NT2/D1 (cell line): ENCODE measurements around the gene FRAS1.

Experiments used
- DNase-seq: peaks from one replicate; pipeline ENCODE4 v3.0.0-alpha.2; 2011; ENCODE audit warnings: low read depth, low spot score
- H3K27me3 ChIP-seq: 2 replicates; pipeline ENCODE4 v1.6.0; 2011; ENCODE audit warnings: mild to moderate bottlenecking; ENCODE audit not compliant: insufficient read length, insufficient read depth
- H3K36me3 ChIP-seq: 2 replicates; pipeline ENCODE4 v1.6.1; 2011; ENCODE audit warnings: mild to moderate bottlenecking, low read length, mixed read lengths; ENCODE audit not compliant: insufficient read depth, insufficient read length
- H3K4me1 ChIP-seq: 2 replicates; pipeline ENCODE4 v1.5.1; 2011; ENCODE audit not compliant: insufficient read depth, insufficient read length
- H3K4me3 ChIP-seq: 2 replicates; pipeline ENCODE4 v1.5.1; 2011; ENCODE audit warnings: low read depth; ENCODE audit not compliant: insufficient read length
- H3K9ac ChIP-seq: 2 replicates; pipeline ENCODE4 v1.6.0; 2011; ENCODE audit warnings: low read depth; ENCODE audit not compliant: insufficient read length
- H3K9me3 ChIP-seq: 2 replicates; pipeline ENCODE4 v1.5.1; 2011; ENCODE audit warnings: mild to moderate bottlenecking, low read length; ENCODE audit not compliant: insufficient read depth
- SUZ12 ChIP-seq: IDR thresholded peaks from 2 replicates; pipeline ENCODE4 v1.6.1; 2011; ENCODE audit not compliant: insufficient read length, insufficient read depth; ENCODE audit errors: extremely low read depth
- YY1 ChIP-seq: IDR thresholded peaks from 2 replicates; pipeline ENCODE4 v1.6.1; 2011; ENCODE audit not compliant: insufficient read length, insufficient read depth
- ZNF274 ChIP-seq: IDR thresholded peaks from 2 replicates; pipeline ENCODE4 v1.6.1; 2011; ENCODE audit warnings: mild to moderate bottlenecking, low read depth, low read length

FRAS1 gene

DNA sequence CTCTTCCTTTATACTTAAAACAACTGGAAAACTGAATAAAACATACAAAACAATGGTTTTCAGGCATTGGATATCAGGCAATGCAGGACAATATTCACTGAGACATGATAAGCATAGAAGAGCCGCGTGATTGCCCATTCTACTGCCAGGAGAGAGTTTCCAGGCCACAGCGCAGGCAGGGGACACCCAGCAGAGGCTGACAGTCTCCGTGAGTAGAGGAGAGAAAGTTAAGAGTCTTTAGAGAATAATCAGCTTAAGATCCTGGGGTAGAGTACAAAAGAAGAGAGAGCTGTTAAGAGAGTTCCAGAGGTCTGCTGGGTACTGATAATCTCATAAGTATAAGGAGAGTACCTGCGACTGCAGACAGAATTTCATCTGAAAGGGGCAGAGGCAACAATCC, 18.4 kb upstream of the FRAS1 start:
- no peaks in the 10 kb centered on the region for H3K36me3 ChIP-seq
- H3K27me3 ChIP-seq = no peaks in the 10 kb centered on the region
- no peaks in the 10 kb centered on the region for H3K9me3 ChIP-seq
- no peak overlapping the region for H3K9ac ChIP-seq
- TF ChIP-seq YY1 = no peak
- H3K4me3 ChIP-seq = no peak overlapping the region
- no peaks in the 10 kb centered on the region for H3K4me1 ChIP-seq
- DNase-seq = no peak

DNA sequence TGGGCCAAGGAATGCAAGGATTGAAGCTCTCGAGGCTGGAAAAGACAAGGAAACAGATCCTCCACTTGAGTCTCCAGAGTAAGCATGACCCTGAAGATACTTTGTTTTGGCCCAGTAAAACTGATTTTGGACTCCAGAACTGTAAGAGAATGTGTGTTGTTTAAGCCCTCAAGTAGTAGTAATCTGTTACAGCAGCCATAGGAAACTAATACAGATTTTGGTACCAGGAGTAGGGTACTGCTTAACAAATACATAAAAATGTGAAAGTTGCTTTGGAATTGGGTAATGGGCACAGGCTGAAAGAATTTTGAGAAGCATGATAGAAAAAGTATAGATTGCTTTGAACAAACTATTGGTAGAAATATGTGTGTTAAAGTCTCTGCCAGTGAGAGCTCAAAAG, 17.4 kb upstream of the FRAS1 start:
- H3K27me3 ChIP-seq = no peaks in the 10 kb centered on the region
- H3K4me1 ChIP-seq = no peaks in the 10 kb centered on the region
- no peak for TF ChIP-seq ZNF274
- no peak for TF ChIP-seq SUZ12
- no peak for TF ChIP-seq YY1
- H3K9me3 ChIP-seq = no peaks in the 10 kb centered on the region
- no peak overlapping the region for H3K9ac ChIP-seq
- H3K36me3 ChIP-seq = no peaks in the 10 kb centered on the region
- DNase-seq = no peak
- no peak overlapping the region for H3K4me3 ChIP-seq

DNA sequence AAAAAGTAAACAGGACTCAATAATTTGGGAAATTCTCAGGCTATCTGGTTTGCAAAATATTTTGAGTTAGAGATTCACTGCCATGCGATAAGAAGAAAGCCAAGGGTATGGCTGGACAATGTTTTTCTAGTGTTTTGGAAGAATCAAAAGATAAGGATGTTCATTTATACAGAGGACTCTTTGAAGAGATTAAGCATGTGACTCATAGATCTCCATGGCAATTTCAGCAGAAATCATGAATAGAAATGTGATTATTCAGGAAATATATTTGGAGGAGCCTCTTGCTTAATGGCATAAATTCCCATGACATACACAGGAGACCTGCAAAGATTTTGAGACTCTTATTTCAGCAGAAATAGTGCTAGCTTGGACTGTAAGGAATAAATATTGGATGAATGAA, 16.7 kb upstream of the FRAS1 start:
- Histone ChIP-seq H3K4me3 (no peak overlapping the region), H3K9me3 (no peaks in the 10 kb centered on the region), H3K27me3 (no peaks in the 10 kb centered on the region), H3K36me3 (no peaks in the 10 kb centered on the region), H3K9ac (no peak overlapping the region), H3K4me1 (no peaks in the 10 kb centered on the region)
- no peak for DNase-seq
- no peak for TF ChIP-seq SUZ12
- TF ChIP-seq YY1 = no peak
- no peak for TF ChIP-seq ZNF274

DNA sequence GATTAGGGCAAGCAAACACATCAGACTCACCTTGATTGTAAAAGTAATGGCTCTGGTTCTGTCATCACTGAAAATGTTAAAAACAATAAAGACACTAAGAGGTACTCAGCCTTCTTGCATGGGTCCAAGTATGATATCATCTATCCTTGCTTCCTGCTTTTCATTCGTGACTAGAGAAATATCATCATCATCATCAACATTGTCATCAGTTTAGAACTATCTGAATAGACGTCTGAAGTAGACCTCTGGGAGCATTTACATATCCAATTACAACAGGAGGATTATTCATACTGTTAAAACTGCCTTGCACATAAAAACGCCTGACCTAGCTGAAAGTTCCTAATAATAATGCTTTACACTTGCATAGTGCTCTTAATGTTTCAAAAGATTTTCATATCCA, 9.8 kb upstream of the FRAS1 start:
- no peaks in the 10 kb centered on the region for H3K4me1 ChIP-seq
- no peak overlapping the region for H3K9ac ChIP-seq
- H3K27me3 ChIP-seq = no peaks in the 10 kb centered on the region
- no peak for DNase-seq
- no peak overlapping the region for H3K4me3 ChIP-seq
- no peaks in the 10 kb centered on the region for H3K9me3 ChIP-seq
- no peaks in the 10 kb centered on the region for H3K36me3 ChIP-seq
- no peak for TF ChIP-seq YY1
- TF ChIP-seq ZNF274 = no peak
- TF ChIP-seq SUZ12 = no peak

DNA sequence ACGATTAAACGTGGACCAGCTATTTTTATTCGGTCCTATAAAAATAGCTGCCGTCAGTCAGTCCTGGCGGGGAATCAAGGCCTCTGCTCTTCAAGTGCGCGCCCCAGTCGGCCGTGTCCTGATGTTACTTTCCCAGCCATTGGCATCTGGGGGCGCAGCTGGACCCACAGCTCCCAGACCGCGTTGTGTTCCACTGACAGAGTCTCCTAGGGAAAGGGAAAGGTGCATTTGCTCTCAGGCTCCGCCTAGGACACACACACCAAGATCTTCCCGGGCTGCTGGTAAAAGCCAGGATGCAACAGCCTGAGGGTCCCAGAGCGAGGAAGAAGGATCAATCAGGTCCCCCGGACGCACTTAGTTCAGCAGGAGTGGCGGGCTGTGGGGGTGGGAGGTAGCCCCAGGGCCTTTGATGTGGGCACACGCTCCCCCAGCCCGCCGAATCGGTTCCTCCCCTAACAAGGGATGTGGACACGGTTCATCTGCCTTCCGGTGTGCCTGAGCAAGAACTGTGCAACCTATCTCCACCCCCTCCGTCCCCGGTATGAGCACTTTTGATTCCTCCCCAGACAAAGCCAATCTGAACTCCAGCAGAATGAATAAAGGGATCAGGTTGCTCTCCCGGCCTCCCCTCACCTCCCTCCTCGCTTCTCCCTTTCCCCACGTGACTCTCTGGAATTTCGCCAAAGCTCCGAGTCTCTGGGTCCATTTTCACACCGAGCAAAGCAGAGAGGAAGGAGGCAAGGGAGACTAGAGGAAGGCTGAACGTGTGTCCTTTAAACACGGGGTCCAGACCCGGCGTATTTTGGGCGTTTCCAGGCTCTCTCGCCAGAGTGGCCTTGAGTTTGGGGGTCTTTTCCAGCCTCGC, 626 bp upstream of the FRAS1 start:
- Histone ChIP-seq H3K9ac (peak overlapping the region; percentile 90), H3K36me3 (no peaks in the 10 kb centered on the region), H3K4me1 (no peaks in the 10 kb centered on the region), H3K4me3 (peak overlapping the region; percentile 78), H3K9me3 (no peaks in the 10 kb centered on the region), H3K27me3 (peaks cover 8% of the 10 kb centered on the region)
- no peak for TF ChIP-seq ZNF274
- no peak for TF ChIP-seq SUZ12
- TF ChIP-seq YY1 = no peak
- DNase-seq = peak; percentile 73

DNA sequence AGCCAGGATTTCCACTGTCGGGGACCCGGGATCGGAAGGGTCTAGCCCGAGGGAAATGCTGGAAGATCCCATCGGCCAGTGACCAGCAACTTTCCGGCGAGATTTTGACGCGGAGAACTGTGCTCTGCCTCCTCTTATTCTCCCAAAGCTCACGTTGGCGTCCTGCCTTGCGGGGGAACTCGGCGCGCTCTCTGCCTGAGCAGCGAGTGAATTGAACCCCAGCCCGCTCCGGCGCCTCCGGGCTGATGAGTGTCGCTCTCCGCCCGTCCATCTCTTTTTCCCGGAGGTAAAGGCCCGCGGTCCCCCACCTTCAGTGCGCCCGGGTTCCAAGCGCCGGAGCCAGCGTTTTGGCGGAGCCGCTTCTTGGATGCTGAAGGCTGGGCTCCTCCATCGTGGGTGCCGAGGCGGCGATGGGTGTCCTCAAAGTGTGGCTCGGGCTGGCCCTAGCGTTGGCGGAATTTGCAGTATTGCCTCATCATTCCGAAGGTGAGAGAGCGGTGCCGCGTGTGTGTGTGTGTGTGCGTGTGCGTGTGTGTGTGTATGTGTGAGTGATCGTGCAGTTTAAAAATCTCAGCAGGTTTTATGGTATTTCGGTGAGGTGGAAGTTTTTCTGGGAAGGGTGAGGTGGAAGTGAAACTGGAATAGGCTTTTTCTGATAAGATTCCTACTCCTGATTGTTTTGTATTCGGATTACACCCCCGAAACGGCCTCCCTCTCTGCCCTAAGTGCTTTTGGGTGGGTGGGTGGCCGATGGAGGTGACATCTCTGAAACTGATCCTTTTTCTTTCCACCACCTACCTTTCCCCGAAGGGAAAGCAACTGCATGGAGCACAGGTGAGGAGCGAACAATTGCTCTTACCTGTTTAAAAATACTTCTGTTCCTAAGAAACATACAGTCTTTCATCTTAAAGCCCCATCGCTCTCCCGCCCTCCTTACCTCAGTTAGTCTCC, 752 bp downstream of the FRAS1 start:
- no peak for DNase-seq
- H3K9me3 ChIP-seq = no peaks in the 10 kb centered on the region
- TF ChIP-seq YY1 (no peak), ZNF274 (no peak), SUZ12 (no peak)
- H3K36me3 ChIP-seq = no peaks in the 10 kb centered on the region
- H3K9ac ChIP-seq = peak overlapping the region; percentile 90
- H3K4me1 ChIP-seq = no peaks in the 10 kb centered on the region
- peaks cover 8% of the 10 kb centered on the region for H3K27me3 ChIP-seq
- H3K4me3 ChIP-seq = peak overlapping the region; percentile 78
